Astrocyte of the spinal cord (primary cell): Measurements from ENCODE around the gene RTN1.

Experiments used
- DNase-seq: peaks from one replicate; pipeline ENCODE4 v3.0.0; 2011; ENCODE audit warnings: low read depth, low spot score
- H3K4me3 ChIP-seq: 2 replicates; pipeline ENCODE4 v1.5.1; 2011; ENCODE audit warnings: low read depth, mild to moderate bottlenecking, low read length, moderate library complexity
- CTCF ChIP-seq: IDR thresholded peaks from 2 replicates; pipeline ENCODE4 v1.5.1; 2012; ENCODE audit warnings: low read depth, mild to moderate bottlenecking, low read length, inconsistent platforms
- in situ Hi-C: cut with HindIII; loops from 2 replicates; pipeline ENCODE4 v1.10.0; 2017; ENCODE audit warnings: low sequenced_read_pairs

The RTN1 gene

GRCh38 chr14:59830338-59830734, 40.2 kb downstream of the RTN1 start:
- in situ Hi-C loops = no loop called here
- H3K4me3 ChIP-seq = no peak overlapping the region
- DNase-seq = no peak
- no peak for TF ChIP-seq CTCF

DNA sequence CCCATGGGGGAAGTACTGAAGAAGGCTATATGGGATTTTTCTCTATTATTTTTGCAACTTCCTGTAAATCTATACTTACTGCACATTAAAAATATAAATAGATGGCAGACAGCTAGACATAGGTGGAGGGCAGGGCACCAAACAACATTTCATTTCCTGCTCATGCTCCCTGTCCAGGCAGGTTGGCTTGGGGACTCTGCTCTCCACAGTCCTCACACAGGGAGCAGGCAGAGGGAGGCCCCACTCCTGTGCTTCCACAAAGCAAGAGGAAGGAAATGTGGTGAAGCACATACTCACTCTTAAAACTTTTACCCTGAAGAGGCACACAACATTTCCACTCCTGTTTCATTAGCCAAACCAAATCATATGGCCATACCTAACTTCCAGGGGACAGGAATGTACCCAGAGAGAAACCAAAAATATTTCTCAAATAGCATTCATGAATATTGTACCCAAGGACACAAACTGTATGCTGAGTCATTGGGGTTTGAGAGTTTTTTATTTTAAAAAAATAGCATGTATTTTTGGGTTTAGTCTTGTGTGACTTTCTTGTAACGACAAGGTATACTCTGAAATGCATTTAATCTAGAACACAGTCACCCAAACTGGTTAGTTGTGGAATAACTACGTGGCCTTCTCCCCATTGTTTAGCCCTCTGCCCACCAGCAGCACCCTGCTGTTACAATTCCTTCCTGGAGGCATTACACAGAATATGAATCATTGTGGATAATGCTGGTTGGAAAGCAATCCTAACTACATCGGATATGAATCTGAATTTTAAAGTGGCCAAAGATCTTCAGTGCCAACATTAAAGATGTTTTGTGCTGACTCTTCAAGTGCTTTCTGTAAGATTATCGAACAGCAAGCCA, 40.9 kb downstream of the RTN1 start:
- DNase-seq = peak; percentile 82
- no peak overlapping the region for H3K4me3 ChIP-seq
- no peak for TF ChIP-seq CTCF
- in situ Hi-C loops = no loop called here

- TF ChIP-seq CTCF = no peak
- DNase-seq = no peak
- in situ Hi-C loops = no loop called here
- no peak overlapping the region for H3K4me3 ChIP-seq
These were observed 42.3 kb downstream of the RTN1 start for GRCh38 chr14:59828276-59828675.

DNA sequence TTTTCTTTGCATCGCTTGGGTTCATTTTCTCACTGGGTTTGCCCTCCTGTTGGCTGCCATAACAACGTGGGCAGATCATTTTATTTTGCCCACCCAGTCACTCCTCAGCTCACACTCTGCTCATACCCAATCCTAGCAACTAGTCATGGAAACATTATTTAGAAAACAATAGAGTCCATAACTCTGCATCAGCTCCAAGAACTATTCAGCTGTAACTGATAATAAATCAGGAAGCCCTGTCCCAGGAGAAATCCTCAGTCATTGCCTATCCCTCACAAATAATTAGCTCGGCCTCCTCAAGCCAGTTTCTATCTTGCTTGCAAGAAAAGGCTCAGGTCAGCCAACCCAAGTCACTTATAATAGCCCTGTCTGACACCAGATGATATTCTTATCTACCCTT, 43.2 kb downstream of the RTN1 start:
- in situ Hi-C loops = no loop called here
- TF ChIP-seq CTCF = no peak
- DNase-seq = no peak
- no peak overlapping the region for H3K4me3 ChIP-seq

DNA sequence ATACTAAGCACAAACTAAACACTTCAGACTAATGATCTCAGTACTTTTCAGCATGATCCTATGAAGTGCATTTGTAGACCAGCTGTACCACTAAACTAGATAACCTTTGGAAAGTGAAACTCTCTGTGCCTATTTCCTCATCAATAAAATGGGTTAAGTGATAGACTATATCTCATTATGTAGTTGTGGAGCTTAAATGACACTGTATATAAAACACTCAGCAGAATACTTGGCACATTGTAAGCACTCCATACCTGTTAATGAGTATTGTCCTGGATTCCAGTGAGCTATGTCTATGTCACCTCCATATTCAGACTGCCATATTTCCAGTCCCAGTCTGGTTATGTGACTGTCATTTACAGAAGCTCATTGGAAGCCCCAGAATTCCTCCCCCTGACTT, 44.4 kb downstream of the RTN1 start:
- no peak for DNase-seq
- no peak overlapping the region for H3K4me3 ChIP-seq
- in situ Hi-C loops = no loop called here
- TF ChIP-seq CTCF = no peak

DNA sequence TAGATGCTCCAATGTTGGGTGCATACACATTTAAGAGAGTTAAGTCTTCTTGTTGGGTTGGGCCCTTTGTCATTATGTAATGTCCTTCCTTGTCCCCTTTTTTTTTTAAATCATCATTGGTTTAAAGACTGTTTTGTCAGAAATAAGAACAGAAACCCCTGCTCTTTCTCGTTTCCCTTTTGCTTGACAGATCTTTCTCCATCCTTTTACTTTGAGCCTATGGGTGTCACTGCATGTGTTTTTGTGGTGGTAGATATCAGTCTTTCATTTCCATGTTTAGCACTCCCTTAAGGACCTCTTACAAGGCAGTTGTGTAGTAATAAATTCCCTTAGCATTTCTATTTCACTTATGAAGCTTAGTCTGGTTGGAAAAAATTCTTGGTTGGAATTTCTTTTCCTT, 47.4 kb downstream of the RTN1 start:
- TF ChIP-seq CTCF = no peak
- no peak for DNase-seq
- in situ Hi-C loops = no loop called here
- H3K4me3 ChIP-seq = no peak overlapping the region
